GM19240 (cell line): ENCODE results near the gene C19orf85.

Experiments used
- DNase-seq: peaks from one replicate; pipeline ENCODE4 v3.0.0; 2011; ENCODE audit warnings: low spot score; ENCODE audit not compliant: insufficient read length

C19orf85 gene

GRCh38 chr19:55489711-55490477 is 25.3 kb upstream of the C19orf85 start:
- DNase-seq, result no peak

GRCh38 chr19:55488986-55489710 is 24.6 kb upstream of the C19orf85 start:
- no peak for DNase-seq

GRCh38 chr19:55487924-55488687 is 23.6 kb upstream of the C19orf85 start, which contains the start of gene SSC5D:
Gene SSC5D (plus strand): TSS chr19:55488436. CDS start chr19:55488590, 154 bp downstream.
- DNase-seq, result no peak

GRCh38 chr19:55486971-55487923 is 22.7 kb upstream of the C19orf85 start:
- DNase-seq, result no peak

- no peak for DNase-seq
Measured at GRCh38 chr19:55486043-55486970, 21.8 kb upstream of the C19orf85 start.

- no peak for DNase-seq
Measured at GRCh38 chr19:55485439-55486011, 21.0 kb upstream of the C19orf85 start.

GRCh38 chr19:55484593-55485438 is 20.3 kb upstream of the C19orf85 start, which contains the start of gene NAT14:
Gene NAT14 (plus strand): TSS chr19:55485188. CDS start chr19:55485709, 521 bp downstream.
- peak; percentile 96 for DNase-seq

GRCh38 chr19:55483706-55484592 is 19.4 kb upstream of the C19orf85 start:
- no peak for DNase-seq

- no peak for DNase-seq
Measured at GRCh38 chr19:55482967-55483705, 18.6 kb upstream of the C19orf85 start.

GRCh38 chr19:55482156-55482961 is 17.8 kb upstream of the C19orf85 start:
- DNase-seq, result no peak

GRCh38 chr19:55481794-55482155 is 17.2 kb upstream of the C19orf85 start:
- DNase-seq, result no peak

GRCh38 chr19:55481148-55481793 is 16.7 kb upstream of the C19orf85 start:
- DNase-seq, result no peak

- no peak for DNase-seq
Measured at GRCh38 chr19:55479451-55480230, 15.1 kb upstream of the C19orf85 start.

- no peak for DNase-seq
Measured at GRCh38 chr19:55479045-55479444, 14.5 kb upstream of the C19orf85 start.
